ENCODE measurements around the gene EXOSC6. TPM values are rescaled to one million over a fixed set of nuclear protein-coding genes. Genes with fewer than 3 reads are reported as not detected.

EXOSC6 gene
- total and polyA plus RNA-seq, 2 experiments from 2014 or later = 13.7 to 27.8 TPM

DNA sequence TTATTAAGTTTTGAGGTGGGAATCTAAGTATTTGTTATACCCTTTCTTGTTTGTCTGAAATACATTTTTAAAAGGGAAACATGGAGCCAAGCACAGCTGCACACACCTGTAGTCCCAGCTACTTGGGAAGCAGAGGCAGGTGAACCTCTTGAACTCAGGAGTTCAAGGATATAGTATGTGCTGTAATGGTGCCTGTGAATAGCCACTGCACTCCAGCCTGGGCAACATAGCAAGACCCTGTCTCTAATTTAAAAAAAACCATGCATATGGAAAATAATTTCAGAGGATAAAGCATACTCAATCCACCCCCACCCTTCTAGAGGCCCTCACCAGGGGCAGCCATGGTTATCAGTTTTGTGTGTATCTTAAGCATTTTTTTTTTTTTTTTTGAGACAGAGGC lies 43.9 kb upstream of the EXOSC6 start:
- no peaks in the 10 kb centered on the region for H4K20me1 ChIP-seq (replicated peaks; ENCODE audit: insufficient read depth)
- no peaks in the 10 kb centered on the region for H3K36me3 ChIP-seq (ENCODE audit: insufficient read depth)
- H3K4me1 ChIP-seq (ENCODE audit: insufficient read depth) = peaks cover 9% of the 10 kb centered on the region
- H3K27ac ChIP-seq (ENCODE audit: low read depth) = no peak overlapping the region
- DNase-seq (ENCODE audit: low spot score) (no peak), ATAC-seq (no peak)
- no peaks in the 10 kb centered on the region for H3K9me3 Mint-ChIP-seq
- H3K4me3 ChIP-seq = no peak overlapping the region
- no peaks in the 10 kb centered on the region for H3K36me3 Mint-ChIP-seq (ENCODE audit: low read depth)
- TF ChIP-seq, protein P1, sequence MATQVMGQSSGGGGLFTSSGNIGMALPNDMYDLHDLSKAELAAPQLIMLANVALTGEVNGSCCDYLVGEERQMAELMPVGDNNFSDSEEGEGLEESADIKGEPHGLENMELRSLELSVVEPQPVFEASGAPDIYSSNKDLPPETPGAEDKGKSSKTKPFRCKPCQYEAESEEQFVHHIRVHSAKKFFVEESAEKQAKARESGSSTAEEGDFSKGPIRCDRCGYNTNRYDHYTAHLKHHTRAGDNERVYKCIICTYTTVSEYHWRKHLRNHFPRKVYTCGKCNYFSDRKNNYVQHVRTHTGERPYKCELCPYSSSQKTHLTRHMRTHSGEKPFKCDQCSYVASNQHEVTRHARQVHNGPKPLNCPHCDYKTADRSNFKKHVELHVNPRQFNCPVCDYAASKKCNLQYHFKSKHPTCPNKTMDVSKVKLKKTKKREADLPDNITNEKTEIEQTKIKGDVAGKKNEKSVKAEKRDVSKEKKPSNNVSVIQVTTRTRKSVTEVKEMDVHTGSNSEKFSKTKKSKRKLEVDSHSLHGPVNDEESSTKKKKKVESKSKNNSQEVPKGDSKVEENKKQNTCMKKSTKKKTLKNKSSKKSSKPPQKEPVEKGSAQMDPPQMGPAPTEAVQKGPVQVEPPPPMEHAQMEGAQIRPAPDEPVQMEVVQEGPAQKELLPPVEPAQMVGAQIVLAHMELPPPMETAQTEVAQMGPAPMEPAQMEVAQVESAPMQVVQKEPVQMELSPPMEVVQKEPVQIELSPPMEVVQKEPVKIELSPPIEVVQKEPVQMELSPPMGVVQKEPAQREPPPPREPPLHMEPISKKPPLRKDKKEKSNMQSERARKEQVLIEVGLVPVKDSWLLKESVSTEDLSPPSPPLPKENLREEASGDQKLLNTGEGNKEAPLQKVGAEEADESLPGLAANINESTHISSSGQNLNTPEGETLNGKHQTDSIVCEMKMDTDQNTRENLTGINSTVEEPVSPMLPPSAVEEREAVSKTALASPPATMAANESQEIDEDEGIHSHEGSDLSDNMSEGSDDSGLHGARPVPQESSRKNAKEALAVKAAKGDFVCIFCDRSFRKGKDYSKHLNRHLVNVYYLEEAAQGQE (IDR thresholded peaks at IDR 0.05; ENCODE audit: unreplicated experiment) = no peak
- no peak for TF ChIP-seq ETS1 (IDR thresholded peaks at IDR 0.05)
- no peak for TF ChIP-seq EZH2 (IDR thresholded peaks at IDR 0.05; ENCODE audit: low read depth, unreplicated experiment)
- no peak for TF ChIP-seq CREB1 (CRISPR knock-in tag; IDR thresholded peaks at IDR 0.05; ENCODE audit: low read depth)
- no peak for TF ChIP-seq STAT1 (IDR thresholded peaks at IDR 0.05; ENCODE audit: unreplicated experiment)
- no peak for TF ChIP-seq POLR2AphosphoS5 (IDR thresholded peaks at IDR 0.05; ENCODE audit: low read depth)
- no peak for TF ChIP-seq ZNF114 (CRISPR knock-in tag; IDR thresholded peaks at IDR 0.05)
- TF ChIP-seq CTCF (conservative IDR thresholded peaks at IDR 0.05; ENCODE audit: low read depth in 2 of 2) = no peak
- no peak for TF ChIP-seq JUNB (IDR thresholded peaks at IDR 0.05; ENCODE audit: unreplicated experiment)
- TF ChIP-seq NANOG (IDR thresholded peaks at IDR 0.05; ENCODE audit: borderline replicate concordance) = no peak
- TF ChIP-seq ZNF331 (CRISPR knock-in tag; IDR thresholded peaks at IDR 0.05; ENCODE audit: low read depth) = no peak
- no peak for TF ChIP-seq EZH2phosphoT487 (IDR thresholded peaks at IDR 0.05; ENCODE audit: unreplicated experiment)
- no peak for TF ChIP-seq ZNF462 (CRISPR knock-in tag; IDR thresholded peaks at IDR 0.05)
- no peak overlapping the region for H2AFZ ChIP-seq
- peaks cover 14% of the 10 kb centered on the region for H3K4me1 Mint-ChIP-seq
- no peaks in the 10 kb centered on the region for H3K27me3 ChIP-seq (ENCODE audit: insufficient read depth)
- peaks cover 2% of the 10 kb centered on the region for H3K27me3 Mint-ChIP-seq (ENCODE audit: insufficient read depth, low read depth, poor library complexity)
- no peak overlapping the region for H3K4me2 ChIP-seq
- H3K79me2 ChIP-seq (replicated peaks; ENCODE audit: insufficient read depth) = peaks cover 22% of the 10 kb centered on the region
- no peaks in the 10 kb centered on the region for H3K9me2 ChIP-seq (ENCODE audit: insufficient read depth)
- 0 out of 2 replicates have a peak, but pooled peaks cover 3% of the 10 kb centered on the region for H3F3A ChIP-seq (replicated peaks; ENCODE audit: low read depth)
- no peak overlapping the region for H3K27ac Mint-ChIP-seq
- H3K4me3 Mint-ChIP-seq = no peak overlapping the region
